Heart right ventricle (tissue), 16 donors: ENCODE data around the gene B4GALT6. TPM values are rescaled to one million over a fixed set of nuclear protein-coding genes. Genes with fewer than 3 reads are reported as not detected.

Experiments used
- ATAC-seq, 8 donors: fragments of 200-7000 bp; cut with Tn5 transposase; one replicate each; pipeline ENCODE4 v1.9.1; 2020; ENCODE audit warnings: mild to moderate bottlenecking in 8 of 8, moderate library complexity in 8 of 8, moderate number of reproducible peaks in 1 of 8
- DNase-seq, 2 donors: peaks; one replicate each; pipeline ENCODE4 v3.0.0-alpha.2; 2020
- H3K27ac ChIP-seq, 10 donors: fragments of 200-600 bp; sonication (generic) in 2 of 10; one replicate each; pipeline versions ENCODE4 v1.5.0 to v1.8.0; 2020 to 2022; ENCODE audit warnings: mild to moderate bottlenecking in 3 of 10
- H3K27me3 ChIP-seq, 7 donors: fragments of 200-600 bp; one replicate each; pipeline ENCODE4 v1.8.0; 2021 to 2022; ENCODE audit warnings: mild to moderate bottlenecking in 2 of 7
- H3K36me3 ChIP-seq, 9 donors: fragments of 200-600 bp; sonication (generic) in 1 of 9; one replicate each; pipeline versions ENCODE4 v1.5.0 to v1.8.0; 2020 to 2022; ENCODE audit warnings: mild to moderate bottlenecking in 2 of 9
- H3K4me1 ChIP-seq, 9 donors: fragments of 200-600 bp; sonication (generic) in 1 of 9; one replicate each; pipeline versions ENCODE4 v1.5.0 to v1.8.0; 2020 to 2022; ENCODE audit warnings: mild to moderate bottlenecking in 4 of 9
- H3K4me3 ChIP-seq, 10 donors: fragments of 200-600 bp; sonication (generic) in 2 of 10; one replicate each; pipeline versions ENCODE4 v1.5.0 to v1.8.0; 2020 to 2022; ENCODE audit warnings: mild to moderate bottlenecking in 7 of 10, moderate library complexity in 2 of 10
- H3K9me3 ChIP-seq, 11 donors: fragments of 200-600 bp in 10 of 11; sonication (generic) in 2 of 11; one replicate each; pipeline versions ENCODE4 v1.5.0 to v1.8.0; 2013 to 2022; ENCODE audit warnings: mild to moderate bottlenecking in 2 of 11, control low read depth in 1 of 11, moderate library complexity in 1 of 11
- CTCF ChIP-seq, 9 donors: fragments of 200-600 bp; sonication (generic) in 2 of 9; IDR thresholded peaks; one replicate each; pipeline versions ENCODE4 v1.5.0 to v1.8.0; 2021 to 2022; ENCODE audit warnings: antibody characterized with exemption in 9 of 9, mild to moderate bottlenecking in 5 of 9, moderate library complexity in 1 of 9
- WGBS, 2 donors: extraction: QIAGEN DNeasy Blood & Tissue Kit; methylation state at CpG; one replicate each; pipeline ENCODE4 v1.1.7; 2013; ENCODE audit warnings: inconsistent platforms in 1 of 2; 5-methylcytosine and 5-hydroxymethylcytosine counted together
- intact Hi-C, 10 donors: fragments of 100-400 bp; cut with DNase I; formaldehyde crosslinking; loops; one replicate each; pipeline versions ENCODE4 v1.11.1 to v1.14.2; 2022
- polyA plus RNA-seq, 2 donors: library from polyadenylated mRNA; stranded (reverse); fragments of 200-250 nt; gene quantifications; one replicate each; pipeline ENCODE4 v1.2.3, GENCODE V29; 2013
- total RNA-seq, 10 donors: library from RNA; stranded (reverse); fragmentation: NEBNext Ultra II Directional in 3 of 10; extraction: Animal tissue kit (Norgen Biotek cat#: 25700) in 3 of 10; gene quantifications; one replicate each; pipeline versions ENCODE4 v1.2.1 to v1.2.4, GENCODE V29; 2021 to 2023
- donor health status: Arrhythmogenic right ventricular cardiomyopathy.
- donor health status: ischemic (EF 13 %, LVEDD 7.1; RV severe dilation, severe dysfunction).
- donor health status: healthy with polysubstance abuse.
- donor health status: DM: no; HTN: yes; CAD: no.
- donor health status: DM: no; HTN: no; CAD: no.
- donor health status: ischemic (EF 25% LVEDD 6.9; RV normal size, moderate dysfunction).
- donor health status: ischemic (EF 25% LVEDD 5.7; RV mildly dilated, moderate dysfunction).
- donor health status: healthy.
- donor health status: DM: yes; HTN: yes; CAD: no.
- donor health status: Ischemic cardiomyopathy.
- donor health status: ischemic (EF 35%, LVEDD 5.7; RV mildly dilated, moderate dysfunction).
- donor health status: nonischemic (EF 11% LVEDD 7.7; RV severe dilation, severe dysfunction).
- donor health status: DM: yes; HTN: yes; CAD: no.
- donor health status: PGD.
- donor health status: ischemic (EF 29% LVEDD 5.4; RV normal size, mild dysfunction).
- donor health status: nonischemic (EF 23%, LVEDD 6.1; RV moderate dilation, normal function).

B4GALT6 gene
- total and polyA plus RNA-seq, 12 donors: 0.61 to 19.6 (median 7.8) TPM

DNA sequence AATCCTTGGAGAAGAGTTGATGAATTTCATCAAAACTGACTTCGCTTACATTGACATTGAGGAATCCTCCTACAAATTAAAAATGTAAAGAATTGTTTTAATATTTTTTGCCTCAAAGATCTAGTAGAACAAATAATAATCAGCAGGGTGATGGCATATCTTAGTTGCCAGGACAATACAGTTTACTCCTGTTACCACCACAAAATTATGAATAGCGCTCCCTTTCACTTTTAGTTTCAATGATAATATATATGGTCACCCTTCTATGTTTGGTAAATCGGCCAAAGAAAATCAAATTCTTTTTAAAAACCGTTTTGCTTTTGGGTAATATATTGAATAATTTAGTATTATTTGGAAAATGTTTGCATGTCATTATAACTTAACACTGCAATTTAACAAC lies 39.0 kb downstream of the B4GALT6 start:
- no peak for TF ChIP-seq CTCF (IDR thresholded peaks at IDR 0.05)
- Histone ChIP-seq H3K27me3 (no peaks in the 10 kb centered on the region), H3K4me3 (no peak overlapping the region), H3K36me3 (no peaks in the 10 kb centered on the region), H3K9me3 (no peaks in the 10 kb centered on the region), H3K4me1 (no peaks in the 10 kb centered on the region), H3K27ac (no peak overlapping the region)
- intact Hi-C loops: no loop called here
- 95 to 97% methylated on average over 4 of the region's 4 CpGs for WGBS, 2 donors
- no peak for ATAC-seq
- DNase-seq: no peak

DNA sequence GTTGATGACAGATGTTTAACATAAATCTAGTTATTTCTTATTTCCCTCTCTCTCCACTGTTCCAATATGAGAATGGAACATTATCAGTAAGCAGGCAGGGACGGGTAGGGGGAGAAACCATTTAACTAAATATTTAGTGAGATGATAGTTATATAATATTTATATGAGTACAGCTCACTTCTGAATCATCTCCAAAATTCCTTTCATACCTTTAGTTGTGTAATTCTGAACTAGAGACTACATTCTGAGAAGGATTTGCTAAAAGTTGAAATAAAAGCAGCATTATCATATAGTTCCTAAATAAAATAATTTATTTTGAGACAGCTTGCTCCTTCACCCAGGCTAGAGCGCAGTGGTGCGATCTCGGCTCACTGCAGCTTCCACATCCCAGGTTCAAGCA lies 41.4 kb downstream of the B4GALT6 start:
- Histone ChIP-seq H3K4me3 (no peak overlapping the region), H3K27ac (no peak overlapping the region), H3K27me3 (no peaks in the 10 kb centered on the region), H3K4me1 (no peaks in the 10 kb centered on the region), H3K9me3 (no peaks in the 10 kb centered on the region), H3K36me3 (no peaks in the 10 kb centered on the region)
- TF ChIP-seq CTCF (IDR thresholded peaks at IDR 0.05): no peak
- ATAC-seq (no peak), DNase-seq (no peak)
- WGBS, 2 donors: 93 to 95% methylated on average over 4 of the region's 4 CpGs
- intact Hi-C loops: no loop called here

GRCh38 chr18:31637445-31637844 lies 46.9 kb downstream of the B4GALT6 start:
- H3K27ac ChIP-seq: no peak overlapping the region
- peaks cover 0 to 5% (median 0%) of the 10 kb centered on the region in 9 donors for H3K36me3 ChIP-seq
- WGBS, 2 donors: 96 to 98% methylated on average over 3 of the region's 3 CpGs
- no peak overlapping the region for H3K4me3 ChIP-seq
- H3K27me3 ChIP-seq: no peaks in the 10 kb centered on the region
- DNase-seq (no peak), ATAC-seq (no peak)
- peaks cover 0 to 9% (median 0%) of the 10 kb centered on the region in 11 donors for H3K9me3 ChIP-seq
- no peak for TF ChIP-seq CTCF (IDR thresholded peaks at IDR 0.05)
- H3K4me1 ChIP-seq: no peaks in the 10 kb centered on the region
- intact Hi-C loops: no loop called here

DNA sequence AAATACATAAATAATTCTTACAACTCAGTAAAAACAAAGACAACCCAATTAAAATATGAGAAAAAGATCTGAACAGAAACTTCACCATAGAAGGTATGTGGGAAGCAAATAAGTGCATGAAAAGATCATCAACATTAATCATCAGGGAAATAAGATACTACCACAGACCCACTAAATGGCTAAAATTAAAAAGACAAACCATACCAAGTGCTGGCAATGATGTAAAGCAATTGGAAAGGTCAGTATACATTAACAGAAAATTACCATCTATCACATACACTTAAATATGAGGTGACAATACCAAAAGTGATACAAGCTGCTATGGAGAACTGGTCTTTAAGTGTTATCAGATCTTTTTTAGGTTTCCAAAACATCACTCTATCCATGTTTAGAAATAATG lies 48.0 kb downstream of the B4GALT6 start:
- H3K4me1 ChIP-seq: no peaks in the 10 kb centered on the region
- intact Hi-C loops: no loop called here
- no peak for TF ChIP-seq CTCF (IDR thresholded peaks at IDR 0.05)
- DNase-seq: no peak
- peaks cover 0 to 9% (median 0%) of the 10 kb centered on the region in 11 donors for H3K9me3 ChIP-seq
- no peak overlapping the region for H3K4me3 ChIP-seq
- ATAC-seq: no peak
- no peaks in the 10 kb centered on the region for H3K27me3 ChIP-seq
- H3K27ac ChIP-seq: no peak overlapping the region
- peaks cover 0 to 5% (median 0%) of the 10 kb centered on the region in 9 donors for H3K36me3 ChIP-seq

- WGBS, 2 donors: 75 to 79% methylated on average over 3 of the region's 3 CpGs
- ATAC-seq (no peak), DNase-seq (no peak)
- H3K4me1 ChIP-seq: no peaks in the 10 kb centered on the region
- no peak overlapping the region for H3K4me3 ChIP-seq
- no peaks in the 10 kb centered on the region for H3K27me3 ChIP-seq
- intact Hi-C loops: no loop called here
- H3K9me3 ChIP-seq: peaks cover 0 to 9% (median 0%) of the 10 kb centered on the region in 11 donors
- no peak for TF ChIP-seq CTCF (IDR thresholded peaks at IDR 0.05)
- peaks cover 0 to 5% (median 0%) of the 10 kb centered on the region in 9 donors for H3K36me3 ChIP-seq
- no peak overlapping the region for H3K27ac ChIP-seq
These were observed 50.1 kb downstream of the B4GALT6 start for GRCh38 chr18:31634331-31634713.
